Retina (tissue), 1 donor: ENCODE results near the gene ETV4.
"Not testable (repeated sequence)": the region's sequence is repeated elsewhere in the genome, so short reads cannot be mapped to it uniquely, and the experiment has no call there.

Source experiments
- DNase-seq: peaks from one replicate; pipeline ENCODE4 v3.0.0-alpha.2; 2016

Gene ETV4

GRCh38 chr17:43509440-43509839 lies 36.7 kb downstream of the ETV4 start:
- DNase-seq = not testable (repeated sequence)

- no peak for DNase-seq
These were observed 55.5 kb downstream of the ETV4 start for GRCh38 chr17:43490621-43491020.

GRCh38 chr17:43483674-43484551 lies 62.2 kb downstream of the ETV4 start, which contains the start of gene DHX8:
TSS of gene DHX8 (plus strand) at chr17:43483975. CDS start at chr17:43484038, 63 bp downstream.
- DNase-seq = peak; percentile 100

- no peak for DNase-seq
These were observed 63.8 kb downstream of the ETV4 start for GRCh38 chr17:43482103-43483012.

GRCh38 chr17:43479948-43480347 lies 66.2 kb downstream of the ETV4 start:
- DNase-seq = no peak
